ENCODE data around the gene UBE2E3. TPM values are rescaled to one million over a fixed set of nuclear protein-coding genes. Genes with fewer than 3 reads are reported as not detected.
"Not testable (repeated sequence)": the region's sequence is repeated elsewhere in the genome, so short reads cannot be mapped to it uniquely, and the experiment has no call there.

Gene UBE2E3
- total and polyA plus RNA-seq, 4 donors = 21.3 to 51.5 (median 32.0) TPM

DNA sequence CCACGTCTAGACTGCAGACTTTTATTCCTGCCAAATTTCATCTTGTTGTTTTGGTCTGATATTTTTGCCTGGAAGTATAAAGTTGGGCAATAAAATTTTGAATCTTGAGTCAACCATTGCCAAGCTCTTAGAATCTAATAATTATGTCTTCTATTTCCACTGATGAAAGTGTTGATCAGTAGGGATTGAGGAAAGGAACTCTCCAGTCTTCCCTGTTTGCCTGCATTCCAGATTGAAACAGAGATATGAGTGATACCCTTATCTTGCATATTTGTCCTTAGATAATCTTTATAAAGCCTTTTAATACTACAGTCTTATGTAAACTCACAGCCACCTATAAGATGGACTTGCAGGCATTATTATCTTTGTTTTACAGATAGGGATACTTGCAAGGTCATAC lies 45.5 kb upstream of the UBE2E3 start:
- H3K9ac ChIP-seq (ENCODE audit: low read depth in 1 of 2, low read length in 2 of 2) = no peak overlapping the region
- TF ChIP-seq FOXA1 (IDR thresholded peaks at IDR 0.05) = no peak
- TF ChIP-seq EGR1 (IDR thresholded peaks at IDR 0.05; ENCODE audit: low read depth in 2 of 2) = no peak
- no peak for TF ChIP-seq FOXA2 (IDR thresholded peaks at IDR 0.05)
- no peak for TF ChIP-seq JUND (IDR thresholded peaks at IDR 0.05)
- TF ChIP-seq HNF4G (IDR thresholded peaks at IDR 0.05) = no peak
- no peak for TF ChIP-seq TAF1 (conservative IDR thresholded peaks at IDR 0.05)
- TF ChIP-seq, protein P1, sequence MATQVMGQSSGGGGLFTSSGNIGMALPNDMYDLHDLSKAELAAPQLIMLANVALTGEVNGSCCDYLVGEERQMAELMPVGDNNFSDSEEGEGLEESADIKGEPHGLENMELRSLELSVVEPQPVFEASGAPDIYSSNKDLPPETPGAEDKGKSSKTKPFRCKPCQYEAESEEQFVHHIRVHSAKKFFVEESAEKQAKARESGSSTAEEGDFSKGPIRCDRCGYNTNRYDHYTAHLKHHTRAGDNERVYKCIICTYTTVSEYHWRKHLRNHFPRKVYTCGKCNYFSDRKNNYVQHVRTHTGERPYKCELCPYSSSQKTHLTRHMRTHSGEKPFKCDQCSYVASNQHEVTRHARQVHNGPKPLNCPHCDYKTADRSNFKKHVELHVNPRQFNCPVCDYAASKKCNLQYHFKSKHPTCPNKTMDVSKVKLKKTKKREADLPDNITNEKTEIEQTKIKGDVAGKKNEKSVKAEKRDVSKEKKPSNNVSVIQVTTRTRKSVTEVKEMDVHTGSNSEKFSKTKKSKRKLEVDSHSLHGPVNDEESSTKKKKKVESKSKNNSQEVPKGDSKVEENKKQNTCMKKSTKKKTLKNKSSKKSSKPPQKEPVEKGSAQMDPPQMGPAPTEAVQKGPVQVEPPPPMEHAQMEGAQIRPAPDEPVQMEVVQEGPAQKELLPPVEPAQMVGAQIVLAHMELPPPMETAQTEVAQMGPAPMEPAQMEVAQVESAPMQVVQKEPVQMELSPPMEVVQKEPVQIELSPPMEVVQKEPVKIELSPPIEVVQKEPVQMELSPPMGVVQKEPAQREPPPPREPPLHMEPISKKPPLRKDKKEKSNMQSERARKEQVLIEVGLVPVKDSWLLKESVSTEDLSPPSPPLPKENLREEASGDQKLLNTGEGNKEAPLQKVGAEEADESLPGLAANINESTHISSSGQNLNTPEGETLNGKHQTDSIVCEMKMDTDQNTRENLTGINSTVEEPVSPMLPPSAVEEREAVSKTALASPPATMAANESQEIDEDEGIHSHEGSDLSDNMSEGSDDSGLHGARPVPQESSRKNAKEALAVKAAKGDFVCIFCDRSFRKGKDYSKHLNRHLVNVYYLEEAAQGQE (IDR thresholded peaks at IDR 0.05) = no peak
- TF ChIP-seq, protein P2, sequence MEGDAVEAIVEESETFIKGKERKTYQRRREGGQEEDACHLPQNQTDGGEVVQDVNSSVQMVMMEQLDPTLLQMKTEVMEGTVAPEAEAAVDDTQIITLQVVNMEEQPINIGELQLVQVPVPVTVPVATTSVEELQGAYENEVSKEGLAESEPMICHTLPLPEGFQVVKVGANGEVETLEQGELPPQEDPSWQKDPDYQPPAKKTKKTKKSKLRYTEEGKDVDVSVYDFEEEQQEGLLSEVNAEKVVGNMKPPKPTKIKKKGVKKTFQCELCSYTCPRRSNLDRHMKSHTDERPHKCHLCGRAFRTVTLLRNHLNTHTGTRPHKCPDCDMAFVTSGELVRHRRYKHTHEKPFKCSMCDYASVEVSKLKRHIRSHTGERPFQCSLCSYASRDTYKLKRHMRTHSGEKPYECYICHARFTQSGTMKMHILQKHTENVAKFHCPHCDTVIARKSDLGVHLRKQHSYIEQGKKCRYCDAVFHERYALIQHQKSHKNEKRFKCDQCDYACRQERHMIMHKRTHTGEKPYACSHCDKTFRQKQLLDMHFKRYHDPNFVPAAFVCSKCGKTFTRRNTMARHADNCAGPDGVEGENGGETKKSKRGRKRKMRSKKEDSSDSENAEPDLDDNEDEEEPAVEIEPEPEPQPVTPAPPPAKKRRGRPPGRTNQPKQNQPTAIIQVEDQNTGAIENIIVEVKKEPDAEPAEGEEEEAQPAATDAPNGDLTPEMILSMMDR (IDR thresholded peaks at IDR 0.05; ENCODE audit: low read depth, low read length, missing input control) = no peak
- no peak for TF ChIP-seq RAD21 (IDR thresholded peaks at IDR 0.05)
- TF ChIP-seq NR2F2 (IDR thresholded peaks at IDR 0.05) = no peak
- no peak for TF ChIP-seq HNF4A (conservative IDR thresholded peaks at IDR 0.05)
- TF ChIP-seq, protein P3, sequence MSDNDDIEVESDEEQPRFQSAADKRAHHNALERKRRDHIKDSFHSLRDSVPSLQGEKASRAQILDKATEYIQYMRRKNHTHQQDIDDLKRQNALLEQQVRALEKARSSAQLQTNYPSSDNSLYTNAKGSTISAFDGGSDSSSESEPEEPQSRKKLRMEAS (IDR thresholded peaks at IDR 0.05) = no peak
- TF ChIP-seq SP1 (IDR thresholded peaks at IDR 0.05) = no peak
- TF ChIP-seq YY1 (IDR thresholded peaks at IDR 0.05) = no peak
- TF ChIP-seq, protein P4, sequence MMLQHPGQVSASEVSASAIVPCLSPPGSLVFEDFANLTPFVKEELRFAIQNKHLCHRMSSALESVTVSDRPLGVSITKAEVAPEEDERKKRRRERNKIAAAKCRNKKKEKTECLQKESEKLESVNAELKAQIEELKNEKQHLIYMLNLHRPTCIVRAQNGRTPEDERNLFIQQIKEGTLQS (IDR thresholded peaks at IDR 0.05) = no peak
- TF ChIP-seq RXRA (IDR thresholded peaks at IDR 0.05) = no peak
- TF ChIP-seq GABPA (IDR thresholded peaks at IDR 0.05 in 1 of 2, conservative IDR thresholded peaks at IDR 0.05 in 1 of 2) = no peak
- TF ChIP-seq, protein P5, sequence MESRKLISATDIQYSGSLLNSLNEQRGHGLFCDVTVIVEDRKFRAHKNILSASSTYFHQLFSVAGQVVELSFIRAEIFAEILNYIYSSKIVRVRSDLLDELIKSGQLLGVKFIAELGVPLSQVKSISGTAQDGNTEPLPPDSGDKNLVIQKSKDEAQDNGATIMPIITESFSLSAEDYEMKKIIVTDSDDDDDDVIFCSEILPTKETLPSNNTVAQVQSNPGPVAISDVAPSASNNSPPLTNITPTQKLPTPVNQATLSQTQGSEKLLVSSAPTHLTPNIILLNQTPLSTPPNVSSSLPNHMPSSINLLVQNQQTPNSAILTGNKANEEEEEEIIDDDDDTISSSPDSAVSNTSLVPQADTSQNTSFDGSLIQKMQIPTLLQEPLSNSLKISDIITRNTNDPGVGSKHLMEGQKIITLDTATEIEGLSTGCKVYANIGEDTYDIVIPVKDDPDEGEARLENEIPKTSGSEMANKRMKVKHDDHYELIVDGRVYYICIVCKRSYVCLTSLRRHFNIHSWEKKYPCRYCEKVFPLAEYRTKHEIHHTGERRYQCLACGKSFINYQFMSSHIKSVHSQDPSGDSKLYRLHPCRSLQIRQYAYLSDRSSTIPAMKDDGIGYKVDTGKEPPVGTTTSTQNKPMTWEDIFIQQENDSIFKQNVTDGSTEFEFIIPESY (IDR thresholded peaks at IDR 0.05) = no peak
- no peak overlapping the region for H3K27ac ChIP-seq (ENCODE audit: low read depth in 1 of 2, low read length in 2 of 2)
- no peaks in the 10 kb centered on the region for H3K36me3 ChIP-seq (ENCODE audit: control insufficient read depth in 4 of 4, insufficient read depth in 3 of 4, low read depth in 1 of 4, low read length in 3 of 4)
- no peaks in the 10 kb centered on the region for H3K27me3 ChIP-seq (ENCODE audit: control insufficient read depth in 4 of 4, insufficient read depth in 4 of 4, low read length in 3 of 4)
- DNase-seq (ENCODE audit: low spot score) = no peak
- no peaks in the 10 kb centered on the region for H3K9me3 ChIP-seq (ENCODE audit: control insufficient read depth in 4 of 4, low read length in 3 of 4)
- no peaks in the 10 kb centered on the region for H3K4me1 ChIP-seq (ENCODE audit: control insufficient read depth in 4 of 4, insufficient read depth in 4 of 4, low read length in 3 of 4)
- WGBS = 33% methylated on average over 1 of the region's 1 CpG
- no peak overlapping the region for H3K4me3 ChIP-seq (ENCODE audit: low read depth in 1 of 3, low read length in 3 of 3)

DNA sequence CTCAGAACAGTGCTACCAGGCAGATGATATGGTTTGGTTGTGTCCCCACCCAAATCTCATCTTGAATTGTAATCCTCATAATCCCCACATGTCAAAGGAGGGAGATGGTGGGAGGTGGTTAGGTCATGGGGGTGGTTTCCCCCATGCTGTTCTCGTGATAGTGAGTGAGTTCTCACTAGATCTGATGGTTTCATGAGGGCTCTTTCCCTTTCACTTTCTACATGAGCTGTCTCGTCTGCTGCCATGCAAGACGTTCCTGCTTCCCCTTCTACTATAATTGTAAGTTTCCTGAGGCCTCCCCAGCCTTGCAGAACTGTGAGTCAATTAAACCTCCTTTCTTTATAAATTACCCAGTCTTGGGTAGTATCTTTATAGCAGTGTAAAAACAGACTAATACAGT lies 42.9 kb upstream of the UBE2E3 start:
- H3K9ac ChIP-seq (ENCODE audit: low read depth in 1 of 2, low read length in 2 of 2); H3K27ac ChIP-seq (ENCODE audit: low read depth in 1 of 2, low read length in 2 of 2); H3K27me3 ChIP-seq (ENCODE audit: control insufficient read depth in 4 of 4, insufficient read depth in 4 of 4, low read length in 3 of 4); H3K9me3 ChIP-seq (ENCODE audit: control insufficient read depth in 4 of 4, low read length in 3 of 4); H3K4me1 ChIP-seq (ENCODE audit: control insufficient read depth in 4 of 4, insufficient read depth in 4 of 4, low read length in 3 of 4); DNase-seq (ENCODE audit: low spot score); H3K36me3 ChIP-seq (ENCODE audit: control insufficient read depth in 4 of 4, insufficient read depth in 3 of 4, low read depth in 1 of 4, low read length in 3 of 4); H3K4me3 ChIP-seq (ENCODE audit: low read depth in 1 of 3, low read length in 3 of 3): not testable (repeated sequence)
- 77% methylated on average over 3 of the region's 3 CpGs for WGBS

Measured in liver (tissue), 9 donors.